HG03432 (cell line): Measurements from ENCODE around the gene NNT.
"Not testable (repeated sequence)": the region's sequence is repeated elsewhere in the genome, so short reads cannot be mapped to it uniquely, and the experiment has no call there.

Source experiments
- ATAC-seq: cut with Tn5 transposase; IDR thresholded peaks from one replicate; pipeline ENCODE4 v1.9.1; 2021; ENCODE audit warnings: mild to moderate bottlenecking, moderate library complexity; ENCODE audit not compliant: unreplicated experiment

NNT gene

GRCh38 chr5:43663916-43664315, 60.9 kb downstream of the NNT start:
- ATAC-seq, result no peak

GRCh38 chr5:43664501-43665040, 61.6 kb downstream of the NNT start:
- no peak for ATAC-seq

- ATAC-seq, result not testable (repeated sequence)
Measured at GRCh38 chr5:43665749-43666148, 62.8 kb downstream of the NNT start.

GRCh38 chr5:43666728-43667127, 63.7 kb downstream of the NNT start:
- ATAC-seq, result not testable (repeated sequence)

GRCh38 chr5:43667379-43667778, 64.4 kb downstream of the NNT start:
- ATAC-seq, result not testable (repeated sequence)

- no peak for ATAC-seq
Measured at GRCh38 chr5:43674536-43674935, 71.6 kb downstream of the NNT start.

- no peak for ATAC-seq
Measured at GRCh38 chr5:43675357-43675756, 72.4 kb downstream of the NNT start.

- ATAC-seq, result no peak
Measured at GRCh38 chr5:43676083-43676840, 73.3 kb downstream of the NNT start.

- ATAC-seq, result no peak
Measured at GRCh38 chr5:43677253-43677652, 74.3 kb downstream of the NNT start.

GRCh38 chr5:43679214-43679613, 76.2 kb downstream of the NNT start:
- ATAC-seq, result no peak

GRCh38 chr5:43680286-43680685, 77.3 kb downstream of the NNT start:
- no peak for ATAC-seq

- ATAC-seq, result no peak
Measured at GRCh38 chr5:43683884-43684471, 81.0 kb downstream of the NNT start.

GRCh38 chr5:43685252-43685950, 82.4 kb downstream of the NNT start:
- no peak for ATAC-seq

GRCh38 chr5:43687275-43687674, 84.3 kb downstream of the NNT start:
- ATAC-seq, result no peak

GRCh38 chr5:43691275-43691674, 88.3 kb downstream of the NNT start:
- no peak for ATAC-seq

GRCh38 chr5:43691893-43692292, 88.9 kb downstream of the NNT start:
- no peak for ATAC-seq

GRCh38 chr5:43693411-43693810, 90.4 kb downstream of the NNT start:
- ATAC-seq, result no peak

- no peak for ATAC-seq
Measured at GRCh38 chr5:43694027-43694426, 91.0 kb downstream of the NNT start.

- not testable (repeated sequence) for ATAC-seq
Measured at GRCh38 chr5:43696444-43696843, 93.5 kb downstream of the NNT start.

GRCh38 chr5:43699910-43700309, 96.9 kb downstream of the NNT start:
- no peak for ATAC-seq

- ATAC-seq, result no peak
Measured at GRCh38 chr5:43700601-43701000, 97.6 kb downstream of the NNT start.

GRCh38 chr5:43701227-43701626, 98.2 kb downstream of the NNT start:
- no peak for ATAC-seq
